Ovary (tissue), 3 donors: ENCODE data around the gene MGME1.

ENCODE experiments used
- CTCF ChIP-seq, 3 donors: fragments of 450-650 bp in 2 of 3; fragments of 200-600 bp in 1 of 3; IDR thresholded peaks; one replicate each; pipeline versions ENCODE4 v1.5.1 to v1.8.0; 2016 to 2022; ENCODE audit warnings: antibody characterized with exemption in 3 of 3, mild to moderate bottlenecking in 1 of 3
- POLR2A ChIP-seq: fragments of 450-650 bp; IDR thresholded peaks from one replicate; pipeline ENCODE4 v1.6.1; 2017; ENCODE audit warnings: antibody characterized with exemption, mild to moderate bottlenecking, moderate library complexity
- donor health status: DM: no; HTN: no; CAD: no.

DNA sequence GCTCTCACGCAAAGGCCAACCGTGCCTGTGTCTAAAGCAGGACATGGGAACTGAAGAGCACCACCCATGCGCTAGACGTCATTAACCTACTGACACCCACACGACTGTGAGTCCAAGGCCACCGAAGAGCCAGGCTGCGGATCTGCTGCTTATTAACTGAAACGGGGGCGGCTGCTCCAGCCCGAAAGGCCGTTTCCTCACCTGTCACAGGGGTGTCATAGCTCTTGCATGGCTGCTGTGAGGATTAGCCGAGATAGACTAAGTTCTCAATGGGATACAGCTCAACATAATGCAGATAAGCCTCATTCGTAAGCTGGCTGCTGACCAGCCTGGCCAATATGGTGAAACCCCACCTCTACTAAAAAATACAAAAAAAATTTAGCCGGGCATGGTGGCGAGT lies 62.2 kb downstream of the MGME1 start:
- TF ChIP-seq POLR2A (no peak), CTCF (IDR thresholded peaks at IDR 0.05) (no peak)
